Body of pancreas (tissue), 4 donors: Measurements from ENCODE around the gene ZNF407. TPM values are rescaled to one million over a fixed set of nuclear protein-coding genes. Genes with fewer than 3 reads are reported as not detected.

ENCODE experiments used
- ATAC-seq: fragments of 150-250 bp; one replicate; pipeline ENCODE4 v1.9.1; 2016
- DNase-seq, 4 donors: peaks; one replicate each; pipeline ENCODE4 v3.0.0-alpha.2; 2019
- H3K27ac ChIP-seq, 4 donors: fragments of 200-600 bp; sonication (generic); 1 replicate in 3 of 4; 2 replicates in 1 of 4; pipeline versions ENCODE4 v1.5.1 to v1.6.1; 2016 to 2019; ENCODE audit warnings: mild to moderate bottlenecking in 1 of 4, mixed read lengths in 1 of 4, moderate library complexity in 1 of 4
- H3K27me3 ChIP-seq, 2 donors: fragments of 200-600 bp; sonication (generic); one replicate each; pipeline ENCODE4 v1.6.0; 2016; ENCODE audit warnings: mild to moderate bottlenecking in 1 of 2
- H3K36me3 ChIP-seq, 2 donors: fragments of 200-600 bp; sonication (generic); replicated peaks in 1 of 2; 2 replicates each; pipeline ENCODE4 v1.5.1; 2016; ENCODE audit warnings: low read depth in 2 of 2; ENCODE audit not compliant: insufficient read depth in 1 of 2
- H3K4me1 ChIP-seq: fragments of 200-600 bp; sonication (generic); one replicate; pipeline ENCODE4 v1.6.0; 2016
- H3K4me3 ChIP-seq, 2 donors: fragments of 200-600 bp; sonication (generic); 1 replicate in 1 of 2; 2 replicates in 1 of 2; pipeline ENCODE4 v1.5.1; 2016 to 2019
- H3K9me3 ChIP-seq, 3 donors: fragments of 200-600 bp; sonication (generic); 1 replicate in 2 of 3; 2 replicates in 1 of 3; pipeline ENCODE4 v1.5.1; 2016
- POLR2A ChIP-seq, 3 donors: fragments of 450-650 bp; IDR thresholded peaks; one replicate each; pipeline ENCODE4 v1.6.1; 2016; ENCODE audit warnings: antibody characterized with exemption in 3 of 3, mild to moderate bottlenecking in 2 of 3
- WGBS, 2 donors: methylation state at CpG; one replicate each; pipeline ENCODE4 v1.1.5; 2017; 5-methylcytosine and 5-hydroxymethylcytosine counted together
- intact Hi-C: fragments of 100-400 bp; cut with DNase I; formaldehyde crosslinking; loops from one replicate; pipeline ENCODE4 v1.15.1; 2023
- total RNA-seq, 2 donors: library from RNA; depleted of rRNA; stranded (reverse); fragments of >200 nt; gene quantifications; one replicate each; pipeline ENCODE4 v1.1.0, GENCODE V29; 2016
- TF ChIP-seq, protein P1 (sequence below), 7 experiments: fragments of 450-650 bp in 4 of 7; fragments of 200-600 bp in 3 of 7; sonication (generic) in 3 of 7; IDR thresholded peaks; one replicate each; pipeline ENCODE4 v1.5.1; 2016 to 2019; ENCODE audit warnings: antibody characterized with exemption in 7 of 7

Gene ZNF407
- total RNA-seq, 2 donors from 2014 or later = 14.3 to 19.1 TPM

DNA sequence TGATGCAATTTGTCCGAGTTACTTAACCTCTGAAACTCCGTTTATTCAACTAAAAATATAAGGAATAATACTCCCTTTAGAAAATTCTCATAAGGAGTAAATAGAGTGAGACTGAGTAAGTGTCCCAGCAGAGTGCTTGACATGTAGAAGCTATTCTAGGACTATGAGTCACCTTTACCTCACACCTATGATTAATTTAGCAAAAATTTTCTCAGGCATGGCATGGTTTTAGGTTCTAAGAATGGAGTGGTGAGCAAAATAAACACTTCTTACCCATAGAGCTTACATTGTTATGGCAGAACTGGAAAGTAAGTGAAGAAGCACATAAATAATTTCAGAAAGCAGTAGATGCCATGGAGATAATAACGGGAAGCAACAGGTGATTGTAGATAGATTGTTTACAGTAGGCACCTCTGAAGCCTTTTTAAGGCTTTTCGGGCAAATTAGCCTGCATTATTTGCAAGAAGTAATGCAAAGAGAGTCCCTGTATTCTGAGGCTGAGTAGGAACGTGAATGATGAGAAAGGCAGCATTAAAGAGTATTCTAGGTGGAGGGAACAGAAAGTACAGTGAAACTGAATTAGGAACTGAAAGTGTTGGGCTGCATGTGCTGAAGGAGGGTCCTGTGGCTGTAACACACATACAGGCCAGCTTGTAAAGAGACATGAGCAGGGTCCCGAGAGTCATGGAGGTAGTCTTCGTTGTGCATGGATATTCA is 209.2 kb downstream of the ZNF407 start:
- 86 to 90% methylated on average over 7 of the region's 7 CpGs for WGBS, 2 donors
- Histone ChIP-seq H3K27me3 (no peaks in the 10 kb centered on the region), H3K4me3 (no peak overlapping the region), H3K4me1 (peaks cover 19% of the 10 kb centered on the region), H3K27ac (no peak overlapping the region), H3K9me3 (no peaks in the 10 kb centered on the region), H3K36me3 (no peaks in the 10 kb centered on the region)
- ATAC-seq (peak; percentile 60), DNase-seq (no peak)
- TF ChIP-seq POLR2A (IDR thresholded peaks at IDR 0.05) = no peak
- TF ChIP-seq, protein P1, sequence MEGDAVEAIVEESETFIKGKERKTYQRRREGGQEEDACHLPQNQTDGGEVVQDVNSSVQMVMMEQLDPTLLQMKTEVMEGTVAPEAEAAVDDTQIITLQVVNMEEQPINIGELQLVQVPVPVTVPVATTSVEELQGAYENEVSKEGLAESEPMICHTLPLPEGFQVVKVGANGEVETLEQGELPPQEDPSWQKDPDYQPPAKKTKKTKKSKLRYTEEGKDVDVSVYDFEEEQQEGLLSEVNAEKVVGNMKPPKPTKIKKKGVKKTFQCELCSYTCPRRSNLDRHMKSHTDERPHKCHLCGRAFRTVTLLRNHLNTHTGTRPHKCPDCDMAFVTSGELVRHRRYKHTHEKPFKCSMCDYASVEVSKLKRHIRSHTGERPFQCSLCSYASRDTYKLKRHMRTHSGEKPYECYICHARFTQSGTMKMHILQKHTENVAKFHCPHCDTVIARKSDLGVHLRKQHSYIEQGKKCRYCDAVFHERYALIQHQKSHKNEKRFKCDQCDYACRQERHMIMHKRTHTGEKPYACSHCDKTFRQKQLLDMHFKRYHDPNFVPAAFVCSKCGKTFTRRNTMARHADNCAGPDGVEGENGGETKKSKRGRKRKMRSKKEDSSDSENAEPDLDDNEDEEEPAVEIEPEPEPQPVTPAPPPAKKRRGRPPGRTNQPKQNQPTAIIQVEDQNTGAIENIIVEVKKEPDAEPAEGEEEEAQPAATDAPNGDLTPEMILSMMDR (IDR thresholded peaks at IDR 0.05) = no peak
- intact Hi-C loops = no loop called here

DNA sequence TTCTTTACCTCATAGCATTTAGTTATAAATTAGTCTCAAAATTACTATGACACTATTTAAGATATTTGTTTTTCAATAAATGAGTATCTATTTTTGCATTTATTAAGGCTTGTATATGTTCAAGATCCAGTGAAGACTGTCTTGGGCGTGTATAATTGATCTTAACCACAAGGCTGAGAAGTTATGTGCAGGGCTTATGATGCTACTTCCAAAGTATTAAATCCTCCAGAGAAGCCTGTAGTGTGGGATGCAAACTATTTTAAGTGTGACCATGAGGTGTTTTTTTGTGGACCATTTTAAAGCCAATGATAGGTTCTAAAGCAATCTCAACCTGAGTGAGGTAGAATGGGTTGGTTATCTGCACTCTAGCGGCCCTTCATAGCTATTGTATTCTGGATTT is 219.9 kb downstream of the ZNF407 start:
- 96 to 97% methylated on average over 2 of the region's 2 CpGs for WGBS, 2 donors
- Histone ChIP-seq H3K27ac (no peak overlapping the region), H3K4me1 (no peaks in the 10 kb centered on the region), H3K4me3 (no peak overlapping the region), H3K9me3 (no peaks in the 10 kb centered on the region), H3K36me3 (no peaks in the 10 kb centered on the region), H3K27me3 (no peaks in the 10 kb centered on the region)
- intact Hi-C loops = no loop called here
- TF ChIP-seq, protein P1 (IDR thresholded peaks at IDR 0.05) = no peak
- no peak for TF ChIP-seq POLR2A (IDR thresholded peaks at IDR 0.05)
- DNase-seq = no peak
- no peak for ATAC-seq

DNA sequence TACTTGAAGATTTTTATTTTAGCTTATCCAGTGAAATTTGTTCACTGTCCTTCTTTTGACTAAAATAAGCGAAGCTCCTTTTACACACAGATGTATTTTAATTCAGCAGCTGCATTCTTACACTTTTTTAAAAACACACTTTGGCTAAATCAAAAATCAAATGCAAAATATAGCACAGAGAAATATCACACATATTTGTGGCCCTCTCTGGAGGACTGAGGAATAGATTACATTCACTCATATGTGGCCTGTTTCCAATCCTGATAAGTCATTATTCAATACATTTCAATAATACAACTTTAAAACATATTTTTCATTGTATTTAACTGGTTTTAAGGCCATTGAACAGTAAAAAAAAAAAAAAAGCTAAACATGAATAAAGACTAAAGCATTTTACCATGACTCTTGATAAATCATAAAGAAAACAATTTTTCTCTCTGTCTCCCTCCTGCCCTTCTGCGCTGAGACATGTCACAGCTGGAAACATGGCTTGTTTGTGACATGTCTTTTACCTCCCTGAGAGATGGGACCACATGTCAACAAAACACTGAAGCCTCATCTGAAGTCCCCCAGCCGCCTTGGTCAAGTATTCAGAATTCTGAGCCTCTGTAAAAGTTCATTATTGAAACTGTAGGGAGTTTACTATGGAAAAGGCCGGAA is 221.0 kb downstream of the ZNF407 start:
- WGBS, 2 donors = 92 to 99% methylated on average over 4 of the region's 4 CpGs
- no peak for DNase-seq
- H3K9me3 ChIP-seq = no peaks in the 10 kb centered on the region
- intact Hi-C loops = no loop called here
- H3K27me3 ChIP-seq = no peaks in the 10 kb centered on the region
- TF ChIP-seq POLR2A (IDR thresholded peaks at IDR 0.05) = no peak
- TF ChIP-seq, protein P1 (IDR thresholded peaks at IDR 0.05) = no peak
- H3K36me3 ChIP-seq = no peaks in the 10 kb centered on the region
- no peak for ATAC-seq
- no peak overlapping the region for H3K27ac ChIP-seq
- no peak overlapping the region for H3K4me3 ChIP-seq
- no peaks in the 10 kb centered on the region for H3K4me1 ChIP-seq

DNA sequence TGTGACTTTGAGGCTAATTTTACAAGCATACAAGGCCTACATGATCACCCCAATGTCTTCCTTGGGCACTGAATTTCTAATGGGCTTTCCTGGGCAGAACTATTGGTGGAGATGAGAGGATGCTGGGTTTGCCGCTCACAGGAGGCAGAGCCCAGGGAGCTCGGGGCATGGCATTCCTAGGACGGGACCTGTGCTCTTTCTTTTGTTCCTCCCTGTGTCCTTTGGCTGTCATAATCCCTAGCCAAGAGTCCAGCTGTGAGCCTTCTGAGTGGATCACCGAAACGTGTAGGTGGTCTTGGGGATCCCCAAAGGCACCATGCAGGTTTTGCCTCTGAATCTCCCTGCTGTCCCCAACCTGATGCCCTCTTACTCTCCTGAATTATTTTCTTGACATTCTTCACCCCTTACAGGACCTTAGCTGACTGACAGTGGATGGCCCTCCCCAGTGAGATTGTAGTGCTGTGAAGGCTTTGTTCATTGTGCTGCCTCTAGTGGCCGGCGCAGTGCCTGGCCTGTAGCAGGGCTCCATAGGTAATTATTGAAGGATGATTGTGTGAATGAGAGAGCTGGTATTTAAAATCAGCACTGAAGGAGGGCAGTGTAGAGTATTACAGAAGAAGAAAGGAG is 221.9 kb downstream of the ZNF407 start:
- H3K4me1 ChIP-seq = no peaks in the 10 kb centered on the region
- no peaks in the 10 kb centered on the region for H3K9me3 ChIP-seq
- TF ChIP-seq, protein P1 (IDR thresholded peaks at IDR 0.05) = peak in 1 of 7 experiments; percentile 4
- TF ChIP-seq POLR2A (IDR thresholded peaks at IDR 0.05) = no peak
- no peak overlapping the region for H3K4me3 ChIP-seq
- no peaks in the 10 kb centered on the region for H3K36me3 ChIP-seq
- no peak for ATAC-seq
- no peaks in the 10 kb centered on the region for H3K27me3 ChIP-seq
- 85 to 94% methylated on average over 7 of the region's 7 CpGs for WGBS, 2 donors
- H3K27ac ChIP-seq = no peak overlapping the region
- intact Hi-C loops = no loop called here
- no peak for DNase-seq
